ENCODE measurements around the gene GRIN1.

Gene GRIN1

DNA sequence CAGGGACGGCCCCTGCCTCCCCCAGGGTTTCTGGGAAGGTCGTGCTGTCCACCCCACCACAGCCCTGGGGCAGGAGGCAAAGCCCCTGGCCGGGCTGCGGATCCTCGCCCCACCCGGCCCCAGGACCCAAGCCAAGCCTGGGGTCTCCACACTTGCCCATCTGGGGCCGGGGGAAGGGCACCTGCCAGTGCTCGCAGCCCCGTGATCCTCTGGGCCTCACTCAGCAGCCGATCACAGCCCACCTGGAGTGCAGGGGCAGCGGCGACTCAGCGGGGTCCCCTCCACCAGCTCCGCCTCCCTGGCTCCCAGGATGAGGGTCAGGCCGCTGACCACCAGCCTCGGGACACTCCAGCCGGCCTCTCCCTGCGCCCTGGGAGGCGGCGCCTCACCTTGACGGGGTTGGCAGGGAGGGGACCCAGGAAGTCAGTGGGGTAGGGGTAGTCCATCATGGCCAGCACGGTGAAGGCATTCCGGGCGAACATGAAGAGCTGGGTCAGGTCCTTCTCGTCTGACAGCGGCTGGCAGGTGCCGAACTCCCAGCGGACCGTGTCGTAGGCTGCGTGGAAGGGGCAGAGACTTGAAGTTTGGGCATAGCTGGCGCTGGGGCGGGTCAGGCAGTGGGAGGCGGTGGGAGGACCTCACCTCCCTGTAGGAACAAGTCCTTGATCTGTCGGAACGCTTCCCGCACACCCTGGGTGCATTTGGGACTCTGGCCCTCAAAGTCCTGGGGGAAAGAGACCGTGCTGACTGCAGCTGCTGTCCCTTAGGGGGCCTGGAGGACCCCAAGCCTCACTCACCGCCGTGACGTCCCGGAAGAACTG is 26.2 kb upstream of the GRIN1 start:
- Histone ChIP-seq H3K9ac (no peak overlapping the region), H2AFZ (no peak overlapping the region), H3K9me3 (ENCODE audit: control insufficient read depth, low read length) (no peaks in the 10 kb centered on the region), H3K79me2 (no peaks in the 10 kb centered on the region), H3K4me2 (ENCODE audit: low read length) (no peak overlapping the region), H3K4me1 (peaks cover 3% of the 10 kb centered on the region), H3K27ac (no peak overlapping the region), H3K4me3 (ENCODE audit: low read depth, low read length) (no peak overlapping the region), H3K27me3 (ENCODE audit: control insufficient read depth, insufficient read depth, low read length) (no peaks in the 10 kb centered on the region), H3K36me3 (ENCODE audit: control insufficient read depth, insufficient read depth, low read length) (no peaks in the 10 kb centered on the region)
- TF ChIP-seq, protein P1, sequence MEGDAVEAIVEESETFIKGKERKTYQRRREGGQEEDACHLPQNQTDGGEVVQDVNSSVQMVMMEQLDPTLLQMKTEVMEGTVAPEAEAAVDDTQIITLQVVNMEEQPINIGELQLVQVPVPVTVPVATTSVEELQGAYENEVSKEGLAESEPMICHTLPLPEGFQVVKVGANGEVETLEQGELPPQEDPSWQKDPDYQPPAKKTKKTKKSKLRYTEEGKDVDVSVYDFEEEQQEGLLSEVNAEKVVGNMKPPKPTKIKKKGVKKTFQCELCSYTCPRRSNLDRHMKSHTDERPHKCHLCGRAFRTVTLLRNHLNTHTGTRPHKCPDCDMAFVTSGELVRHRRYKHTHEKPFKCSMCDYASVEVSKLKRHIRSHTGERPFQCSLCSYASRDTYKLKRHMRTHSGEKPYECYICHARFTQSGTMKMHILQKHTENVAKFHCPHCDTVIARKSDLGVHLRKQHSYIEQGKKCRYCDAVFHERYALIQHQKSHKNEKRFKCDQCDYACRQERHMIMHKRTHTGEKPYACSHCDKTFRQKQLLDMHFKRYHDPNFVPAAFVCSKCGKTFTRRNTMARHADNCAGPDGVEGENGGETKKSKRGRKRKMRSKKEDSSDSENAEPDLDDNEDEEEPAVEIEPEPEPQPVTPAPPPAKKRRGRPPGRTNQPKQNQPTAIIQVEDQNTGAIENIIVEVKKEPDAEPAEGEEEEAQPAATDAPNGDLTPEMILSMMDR (IDR thresholded peaks at IDR 0.05): no peak

DNA sequence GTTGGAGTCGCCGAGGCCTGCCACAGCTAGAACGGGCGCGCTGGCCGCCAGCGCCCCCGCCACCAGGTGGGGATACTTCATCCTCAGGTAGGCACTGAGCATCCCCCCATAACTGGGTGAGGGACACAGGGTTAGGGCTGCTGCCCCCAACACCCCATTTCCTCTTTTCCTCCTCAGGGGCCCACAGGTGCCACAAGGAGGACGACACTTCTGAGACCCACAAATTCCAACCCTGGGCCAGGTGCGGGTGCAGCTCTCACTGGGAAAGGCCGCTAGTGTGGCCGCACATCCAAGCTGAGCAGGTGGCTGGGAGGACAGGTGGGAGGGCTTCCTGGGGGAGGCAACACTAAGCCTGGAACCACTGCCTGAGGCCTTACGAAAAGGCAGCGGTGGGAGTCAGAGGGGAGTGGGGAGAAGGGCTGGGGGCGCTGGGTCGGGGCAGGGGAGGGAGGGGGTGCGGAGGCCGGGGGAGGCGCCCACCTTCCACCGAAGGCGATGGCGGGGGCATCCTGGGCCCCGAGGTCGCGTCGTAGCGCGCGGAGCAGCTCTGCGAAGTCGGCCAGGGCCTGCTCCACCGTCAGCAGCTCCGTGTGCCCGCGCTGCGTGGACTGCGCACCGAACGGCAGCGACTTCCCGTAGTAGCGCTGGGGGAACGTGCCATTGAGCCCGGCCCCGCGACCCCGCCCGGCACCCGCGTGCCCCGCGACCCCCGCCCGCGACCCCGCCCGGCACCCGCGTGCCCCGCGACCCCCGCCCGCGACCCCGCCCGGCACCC is 25.4 kb upstream of the GRIN1 start:
- no peaks in the 10 kb centered on the region for H3K27me3 ChIP-seq (ENCODE audit: control insufficient read depth, insufficient read depth, low read length)
- no peaks in the 10 kb centered on the region for H3K79me2 ChIP-seq
- no peak overlapping the region for H3K9ac ChIP-seq
- H3K4me2 ChIP-seq (ENCODE audit: low read length): no peak overlapping the region
- H3K4me1 ChIP-seq: peaks cover 3% of the 10 kb centered on the region
- no peak overlapping the region for H3K4me3 ChIP-seq (ENCODE audit: low read depth, low read length)
- H2AFZ ChIP-seq: no peak overlapping the region
- H3K27ac ChIP-seq: no peak overlapping the region
- H3K36me3 ChIP-seq (ENCODE audit: control insufficient read depth, insufficient read depth, low read length): no peaks in the 10 kb centered on the region
- H3K9me3 ChIP-seq (ENCODE audit: control insufficient read depth, low read length): no peaks in the 10 kb centered on the region
- TF ChIP-seq, protein P1 (IDR thresholded peaks at IDR 0.05): no peak

DNA sequence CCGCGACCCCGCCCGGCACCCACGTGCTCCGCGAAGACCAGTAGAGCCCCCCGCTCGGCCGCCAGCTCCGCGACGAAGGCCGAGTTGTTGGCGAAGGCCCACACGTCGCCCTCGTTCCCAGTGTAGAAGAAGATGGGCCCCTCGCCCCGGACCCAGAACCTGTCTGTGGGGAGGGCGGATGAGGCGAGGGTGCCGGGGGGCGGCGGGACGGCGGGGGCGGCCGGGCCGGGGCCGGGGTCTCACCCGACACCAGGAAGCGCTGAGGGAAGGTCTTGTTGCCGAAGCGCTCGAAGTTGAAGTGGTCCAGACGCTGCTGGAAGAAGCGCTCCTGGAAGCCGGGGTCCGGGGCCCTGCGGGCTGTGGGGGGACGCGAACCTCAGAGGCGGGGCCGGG is 24.7 kb upstream of the GRIN1 start:
- Histone ChIP-seq H3K79me2 (no peaks in the 10 kb centered on the region), H3K4me1 (peaks cover 3% of the 10 kb centered on the region), H3K27me3 (ENCODE audit: control insufficient read depth, insufficient read depth, low read length) (no peaks in the 10 kb centered on the region), H3K36me3 (ENCODE audit: control insufficient read depth, insufficient read depth, low read length) (no peaks in the 10 kb centered on the region), H3K4me2 (ENCODE audit: low read length) (peak overlapping the region; percentile 98), H3K9ac (no peak overlapping the region), H3K27ac (no peak overlapping the region), H3K4me3 (ENCODE audit: low read depth, low read length) (peak overlapping the region; percentile 62), H2AFZ (peak overlapping the region; percentile 76), H3K9me3 (ENCODE audit: control insufficient read depth, low read length) (no peaks in the 10 kb centered on the region)
- TF ChIP-seq, protein P1 (IDR thresholded peaks at IDR 0.05): no peak

DNA sequence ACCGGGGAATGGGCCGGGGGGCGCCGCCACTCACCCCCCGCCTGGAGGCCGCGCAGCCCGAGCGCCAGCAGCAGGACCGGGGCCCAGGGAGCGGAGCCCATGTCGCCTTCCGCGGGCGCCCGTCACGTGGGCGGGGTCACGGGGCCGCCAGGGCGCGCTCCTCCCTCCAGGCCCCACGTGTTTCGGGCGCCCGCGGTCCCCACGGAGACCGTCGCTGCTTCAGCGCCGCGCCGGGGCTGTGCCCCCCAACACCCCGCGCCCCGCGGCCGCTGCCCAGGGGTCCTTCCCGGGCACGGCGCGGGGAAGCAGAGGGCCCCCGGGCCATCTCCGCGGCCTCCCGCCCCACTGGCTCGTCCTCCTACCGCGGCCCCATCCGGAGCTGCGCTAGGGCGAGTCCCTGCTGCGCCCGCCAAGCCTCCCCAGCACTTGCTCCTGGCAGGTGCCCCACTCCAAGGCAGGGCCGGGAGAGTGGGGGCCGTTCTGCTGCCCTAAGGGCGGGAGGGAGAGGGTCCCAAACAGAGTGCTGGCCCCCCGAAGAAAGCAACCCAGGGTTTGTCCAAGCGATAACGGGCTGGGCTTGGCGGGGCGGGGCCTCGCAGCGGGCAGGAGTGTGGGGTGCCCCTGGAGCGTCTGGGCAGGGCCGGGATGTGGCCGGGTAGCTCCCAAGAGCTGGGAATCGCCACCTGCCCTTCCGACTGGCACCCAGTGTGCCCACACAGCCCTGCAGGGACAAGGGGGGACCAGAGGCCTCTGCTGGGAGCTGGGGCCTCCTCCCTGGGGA is 24.2 kb upstream of the GRIN1 start, which contains the start of gene DPP7:
Gene DPP7, minus strand, starts transcription at position 121 of the 781 bp plus-strand sequence. Its CDS starts 20 bp downstream, at position 101.
- peaks cover 3% of the 10 kb centered on the region for H3K4me1 ChIP-seq
- H3K79me2 ChIP-seq: no peaks in the 10 kb centered on the region
- H3K27me3 ChIP-seq (ENCODE audit: control insufficient read depth, insufficient read depth, low read length): no peaks in the 10 kb centered on the region
- H3K9me3 ChIP-seq (ENCODE audit: control insufficient read depth, low read length): no peaks in the 10 kb centered on the region
- H3K4me2 ChIP-seq (ENCODE audit: low read length): peak within 1 kb of the TSS; percentile 98
- TF ChIP-seq, protein P1 (IDR thresholded peaks at IDR 0.05): no peak
- peak within 1 kb of the TSS; percentile 62 for H3K4me3 ChIP-seq (ENCODE audit: low read depth, low read length)
- peak within 1 kb of the TSS; percentile 76 for H2AFZ ChIP-seq
- no peak within 1 kb of the TSS for H3K27ac ChIP-seq
- H3K9ac ChIP-seq: no peak within 1 kb of the TSS
- H3K36me3 ChIP-seq (ENCODE audit: control insufficient read depth, insufficient read depth, low read length): no peaks in the 10 kb centered on the region

All from parathyroid adenoma (tissue), 2 donors.